A673 (cell line): Measurements from ENCODE around the gene CASQ2. TPM values are rescaled to one million over a fixed set of nuclear protein-coding genes. Genes with fewer than 3 reads are reported as not detected.

Source experiments
- BruUV-seq: library from RNA; stranded (reverse); fragments of 400-500 nt; replicated peaks from 2 replicates; lab custom pipeline; 2021; lab: Mats Ljungman, UMichigan
- CTCF ChIA-PET: fragments of 300-600 bp; sonication (Branson Sonifier 250); formaldehyde crosslinking; loops from one replicate; lab custom pipeline; 2022; ENCODE audit warnings: antibody characterized with exemption; lab: Charles Lee
- POLR2A ChIA-PET: fragments of 300-600 bp; sonication (Branson Sonifier 250); formaldehyde crosslinking; loops from one replicate; lab custom pipeline; 2022; ENCODE audit warnings: antibody characterized with exemption; ENCODE audit not compliant: low non-redundant PET; lab: Charles Lee
- DNase-seq: peaks from one replicate; pipeline ENCODE4 v3.0.0-alpha.2; 2015; ENCODE audit warnings: low spot score
- H3K27ac ChIP-seq: fragments of 200-600 bp; sonication (generic); 2 replicates; pipeline ENCODE4 v1.5.1; 2016; ENCODE audit warnings: mixed run types, low read depth, mild to moderate bottlenecking, mixed read lengths, antibody characterized with exemption, low read length; ENCODE audit not compliant: poor library complexity, severe bottlenecking
- H3K27me3 ChIP-seq: fragments of 200-600 bp; sonication (generic); replicated peaks from 2 replicates; pipeline ENCODE4 v1.6.1; 2017; ENCODE audit warnings: mixed run types, low read depth, mild to moderate bottlenecking, mixed read lengths, antibody characterized with exemption, low read length; ENCODE audit not compliant: insufficient read depth, poor library complexity
- H3K36me3 ChIP-seq: fragments of 200-600 bp; sonication (generic); 2 replicates; pipeline ENCODE4 v1.6.1; 2016; ENCODE audit warnings: mixed run types, mild to moderate bottlenecking, mixed read lengths, antibody characterized with exemption, low read length; ENCODE audit not compliant: insufficient read depth, poor library complexity, severe bottlenecking
- H3K4me1 ChIP-seq: fragments of 200-600 bp; sonication (generic); 2 replicates; pipeline ENCODE4 v1.6.1; 2017; ENCODE audit warnings: mixed run types, mild to moderate bottlenecking, mixed read lengths, antibody characterized with exemption, low read length; ENCODE audit not compliant: insufficient read depth, poor library complexity, severe bottlenecking
- H3K4me3 ChIP-seq: fragments of 200-600 bp; sonication (generic); 2 replicates; pipeline ENCODE4 v1.5.1; 2016; ENCODE audit warnings: low read depth, mixed run types, mild to moderate bottlenecking, mixed read lengths, low read length; ENCODE audit not compliant: poor library complexity, severe bottlenecking
- H3K9me3 ChIP-seq: fragments of 200-600 bp; sonication (generic); 2 replicates; pipeline ENCODE4 v1.6.1; 2016; ENCODE audit warnings: mixed run types, low read depth, mild to moderate bottlenecking, mixed read lengths, antibody characterized with exemption, low read length; ENCODE audit not compliant: poor library complexity, severe bottlenecking
- CTCF ChIP-seq: fragments of 300-800, 200-600 bp; sonication (generic); conservative IDR thresholded peaks from 2 replicates; pipeline ENCODE4 v1.5.1; 2017; ENCODE audit warnings: low read depth, mild to moderate bottlenecking, antibody characterized with exemption, low read length, moderate library complexity, mixed read lengths
- EZH2 ChIP-seq: fragments of 200-600 bp; sonication (generic); IDR thresholded peaks from 2 replicates; pipeline ENCODE4 v1.6.1; 2017; ENCODE audit warnings: borderline replicate concordance, low read depth, mild to moderate bottlenecking, mixed read lengths, antibody characterized with exemption, low read length; ENCODE audit not compliant: poor library complexity, severe bottlenecking
- intact Hi-C: fragments of 100-400 bp; cut with micrococcal nuclease; formaldehyde crosslinking; loops from one replicate; pipeline ENCODE4 v1.10.0; 2022; ENCODE audit not compliant: unreplicated experiment
- total RNA-seq: library from RNA; stranded (reverse); gene quantifications from 2 replicates; pipeline ENCODE4 v1.2.3, GENCODE V29; 2021

Gene CASQ2
- total RNA-seq, 1 experiment from 2014 or later: 0.52 TPM

- BruUV-seq: no TSS peak
- POLR2A ChIA-PET: no interaction called here
- no peak for TF ChIP-seq CTCF
- TF ChIP-seq EZH2: no peak
- DNase-seq: no peak
- no peak overlapping the region for H3K27ac ChIP-seq
- intact Hi-C loops: no loop called here
- CTCF ChIA-PET: no interaction called here
- no peaks in the 10 kb centered on the region for H3K9me3 ChIP-seq
- no peaks in the 10 kb centered on the region for H3K27me3 ChIP-seq
- H3K4me3 ChIP-seq: no peak overlapping the region
- H3K36me3 ChIP-seq: no peaks in the 10 kb centered on the region
- peaks cover 5% of the 10 kb centered on the region for H3K4me1 ChIP-seq
These were observed 57.5 kb downstream of the CASQ2 start for GRCh38 chr1:115710859-115711624.

- no peaks in the 10 kb centered on the region for H3K27me3 ChIP-seq
- H3K4me3 ChIP-seq: no peak overlapping the region
- H3K27ac ChIP-seq: no peak overlapping the region
- ChIA-PET POLR2A (no interaction called here), CTCF (interaction anchor here (0.6 to 2.9 kb wide), 23 partner anchors 9 to 896 kb away, joined by 3 to 29 read pairs (median 4); no protein-coding TSS in a partner anchor)
- no TSS peak for BruUV-seq
- no peaks in the 10 kb centered on the region for H3K9me3 ChIP-seq
- peak; percentile 89 for TF ChIP-seq CTCF
- no peak for TF ChIP-seq EZH2
- intact Hi-C loops: loop anchor here (1.0 kb wide), 1 partner anchor 99 kb away; no protein-coding TSS in a partner anchor
- H3K4me1 ChIP-seq: peaks cover 23% of the 10 kb centered on the region
- no peaks in the 10 kb centered on the region for H3K36me3 ChIP-seq
- DNase-seq: peak; percentile 84
These were observed 61.7 kb downstream of the CASQ2 start for GRCh38 chr1:115706587-115707425.

- ChIA-PET POLR2A (no interaction called here), CTCF (interaction anchor here (0.7 to 2.9 kb wide), 7 partner anchors 28 to 110 kb away, joined by 3 to 29 read pairs (median 5); no protein-coding TSS in a partner anchor)
- no peaks in the 10 kb centered on the region for H3K9me3 ChIP-seq
- intact Hi-C loops: loop anchor here (1.0 to 2.0 kb wide), 2 partner anchors 63 to 98 kb away; no protein-coding TSS in a partner anchor
- BruUV-seq: no TSS peak
- TF ChIP-seq CTCF: no peak
- no peak for TF ChIP-seq EZH2
- H3K4me3 ChIP-seq: no peak overlapping the region
- DNase-seq: no peak
- H3K36me3 ChIP-seq: no peaks in the 10 kb centered on the region
- H3K27me3 ChIP-seq: no peaks in the 10 kb centered on the region
- peaks cover 23% of the 10 kb centered on the region for H3K4me1 ChIP-seq
- peak overlapping the region; percentile 22 for H3K27ac ChIP-seq
These were observed 62.6 kb downstream of the CASQ2 start for GRCh38 chr1:115705963-115706362.
